NCI-H187 treated with DMSO at 0.1 percent for 48 hours (cell line): ENCODE results near the gene CLDN2.
A peak's percentile ranks its signal among the peaks of the same experiment; 100 is the strongest.

Experiments used
- DNase-seq: peaks from one replicate; lab custom pipeline; 2025; lab: John Stamatoyannopoulos, UW

The CLDN2 gene

GRCh38 chrX:106963111-106963510 is 42.9 kb downstream of the CLDN2 start:
- no peak for DNase-seq

GRCh38 chrX:106964290-106964689 is 44.1 kb downstream of the CLDN2 start:
- no peak for DNase-seq

- peak; percentile 23 for DNase-seq
Measured at GRCh38 chrX:106966547-106966946, 46.3 kb downstream of the CLDN2 start.

- DNase-seq = no peak
Measured at GRCh38 chrX:106972896-106973295, 52.7 kb downstream of the CLDN2 start.

GRCh38 chrX:106973433-106974149 is 53.4 kb downstream of the CLDN2 start:
- no peak for DNase-seq

GRCh38 chrX:106976416-106976815 is 56.2 kb downstream of the CLDN2 start:
- no peak for DNase-seq
